Measurements from ENCODE around the gene DTWD1. TPM values are rescaled to one million over a fixed set of nuclear protein-coding genes. Genes with fewer than 3 reads are reported as not detected.
A peak's percentile ranks its signal among the peaks of the same experiment; 100 is the strongest.
"Not testable (repeated sequence)": the region's sequence is repeated elsewhere in the genome, so short reads cannot be mapped to it uniquely, and the experiment has no call there.

Gene DTWD1, protein sequence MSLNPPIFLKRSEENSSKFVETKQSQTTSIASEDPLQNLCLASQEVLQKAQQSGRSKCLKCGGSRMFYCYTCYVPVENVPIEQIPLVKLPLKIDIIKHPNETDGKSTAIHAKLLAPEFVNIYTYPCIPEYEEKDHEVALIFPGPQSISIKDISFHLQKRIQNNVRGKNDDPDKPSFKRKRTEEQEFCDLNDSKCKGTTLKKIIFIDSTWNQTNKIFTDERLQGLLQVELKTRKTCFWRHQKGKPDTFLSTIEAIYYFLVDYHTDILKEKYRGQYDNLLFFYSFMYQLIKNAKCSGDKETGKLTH
- polyA plus RNA-seq = 10 to 100 TPM in 2 of 4 donors, 1 to 10 TPM in 2; 5.8 to 18.8 (median 11.0) TPM
- long read RNA-seq, donor 1 = 0 reads
- long read RNA-seq, donor 2, partial matches to known transcripts = 0 of 2 reads
- long read RNA-seq, donor 2, other reads (novel, unspliced or antisense) = 0 of 2 reads
- long read RNA-seq, donor 3, transcript DTWD1-202 (5 exons, 1,584 nt) = major isoform, 5 of 5 reads
- long read RNA-seq, donor 3, partial matches to known transcripts = 0 of 5 reads
- long read RNA-seq, donor 3, other reads (novel, unspliced or antisense) = 0 of 5 reads
- long read RNA-seq, donor 4 = 0 reads
- long read RNA-seq, donor 5, partial matches to known transcripts = 0 of 3 reads
- long read RNA-seq, donor 5, other reads (novel, unspliced or antisense) = 0 of 3 reads
- long read RNA-seq, donor 6, partial matches to known transcripts = 0 of 4 reads
- long read RNA-seq, donor 6, other reads (novel, unspliced or antisense) = 0 of 4 reads
- long read RNA-seq, donor 7, partial matches to known transcripts = 0 of 3 reads
- long read RNA-seq, donor 7, other reads (novel, unspliced or antisense) = 0 of 3 reads
- long read RNA-seq, donor 8, partial matches to known transcripts = 0 of 3 reads
- long read RNA-seq, donor 8, other reads (novel, unspliced or antisense) = 0 of 3 reads
- long read RNA-seq, donor 9, partial matches to known transcripts = 0 of 1 reads
- long read RNA-seq, donor 9, other reads (novel, unspliced or antisense) = 0 of 1 reads
- long read RNA-seq, donor 10, full-length matches to known transcripts = 15 of 15 reads
- long read RNA-seq, donor 10, partial matches to known transcripts = 0 of 15 reads
- long read RNA-seq, donor 10, other reads (novel, unspliced or antisense) = 0 of 15 reads

DNA sequence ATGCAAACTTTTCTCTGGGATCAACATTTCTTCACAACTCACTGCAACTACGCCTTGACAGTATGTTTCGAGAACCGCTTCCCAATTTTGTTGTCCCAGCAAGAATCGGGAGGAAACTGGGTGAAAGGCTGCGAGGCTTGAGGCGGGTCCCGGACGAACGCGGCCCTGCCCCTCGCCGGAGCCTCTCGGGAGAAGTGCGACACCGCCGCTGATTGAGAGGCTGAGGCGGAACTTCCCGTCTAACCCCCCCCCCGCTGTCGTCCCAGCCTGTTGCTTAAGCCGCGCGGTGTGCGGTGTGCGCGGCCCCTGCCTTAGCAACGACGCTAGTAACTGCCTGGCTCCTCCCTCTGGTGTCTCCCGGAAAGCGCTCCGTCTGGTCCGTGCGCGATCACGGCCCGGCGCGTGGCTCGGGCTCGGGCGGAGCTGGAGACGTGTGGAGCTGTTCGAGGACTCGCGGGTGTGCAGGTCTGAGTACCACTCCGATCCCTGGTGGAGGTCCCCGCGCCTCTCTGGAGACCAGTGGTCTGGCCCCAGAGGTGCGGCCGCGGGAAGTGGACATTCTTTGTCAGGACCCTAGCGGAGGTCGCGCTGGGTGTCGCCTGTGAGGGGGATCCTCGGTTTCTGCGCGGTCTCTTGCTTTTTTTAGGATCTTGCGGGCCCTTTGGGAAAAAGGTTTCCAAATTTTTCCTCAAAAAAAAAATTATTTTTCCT is at the start of gene DTWD1, which contains the start of gene FAM227B:
TSS of gene DTWD1 (plus strand) at position 391 of the 711 bp plus-strand sequence. CDS start 4,120 bp downstream, outside the sequence.
TSS of gene FAM227B (minus strand) at position 161 of the 711 bp plus-strand sequence. CDS start 5,647 bp downstream, outside the sequence.
- Histone ChIP-seq H3K4me3 (ENCODE audit: low read depth in 1 of 3, low read length in 3 of 3) (peak within 1 kb of the TSS; percentile 57 to 89 (median 83)), H3K27ac (ENCODE audit: low read depth in 1 of 3, low read length in 2 of 3) (peak within 1 kb of the TSS; percentile 94 to 99 (median 95)), H3K9me3 (ENCODE audit: control insufficient read depth in 2 of 2, insufficient read depth in 1 of 2, low read depth in 1 of 2, low read length in 1 of 2) (peaks cover 0 to 5% of the 10 kb centered on the region in 2 donors), H3K27me3 (ENCODE audit: control insufficient read depth in 3 of 3, insufficient read depth in 3 of 3, low read length in 3 of 3) (no peaks in the 10 kb centered on the region), H3K36me3 (ENCODE audit: control insufficient read depth in 3 of 3, insufficient read depth in 2 of 3, low read depth in 1 of 3, low read length in 3 of 3) (peaks cover 0 to 4% (median 4%) of the 10 kb centered on the region in 3 donors), H3K4me1 (ENCODE audit: control insufficient read depth in 3 of 3, insufficient read depth in 2 of 3, low read depth in 1 of 3, low read length in 2 of 3) (peaks cover 0 to 10% (median 0%) of the 10 kb centered on the region in 3 donors)
- DNase-seq = peak; percentile 97 to 98
- 0% methylated on average over 54 to 59 of the region's 59 CpGs for WGBS, 3 donors
- FAIRE-seq = no peak

DNA sequence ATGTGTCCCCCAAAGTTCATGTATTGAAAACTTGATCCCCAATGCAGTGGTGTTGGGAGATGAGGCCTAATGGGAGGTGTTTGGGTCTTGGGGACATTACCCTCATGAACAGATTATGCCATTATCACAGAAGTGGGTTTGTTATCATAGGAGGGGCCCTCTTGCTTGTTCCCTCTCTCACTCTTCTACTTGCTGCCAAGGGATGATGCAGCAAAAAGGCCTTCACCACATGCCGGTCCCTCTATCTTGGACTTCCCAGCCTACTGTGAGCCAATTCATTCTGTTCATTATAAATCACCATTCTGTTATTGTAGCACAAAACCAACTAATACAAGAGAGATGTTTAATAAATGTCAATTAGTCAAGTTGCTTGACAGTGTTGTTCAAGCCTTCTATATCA is 47.4 kb upstream of the DTWD1 start:
- no peak for DNase-seq
- H3K27ac ChIP-seq (ENCODE audit: low read depth in 1 of 3, low read length in 2 of 3) = no peak overlapping the region
- H3K36me3 ChIP-seq (ENCODE audit: control insufficient read depth in 3 of 3, insufficient read depth in 2 of 3, low read depth in 1 of 3, low read length in 3 of 3) = no peaks in the 10 kb centered on the region
- H3K27me3 ChIP-seq (ENCODE audit: control insufficient read depth in 3 of 3, insufficient read depth in 3 of 3, low read length in 3 of 3) = no peaks in the 10 kb centered on the region
- no peak overlapping the region for H3K4me3 ChIP-seq (ENCODE audit: low read depth in 1 of 3, low read length in 3 of 3)
- H3K4me1 ChIP-seq (ENCODE audit: control insufficient read depth in 3 of 3, insufficient read depth in 2 of 3, low read depth in 1 of 3, low read length in 2 of 3) = no peaks in the 10 kb centered on the region
- FAIRE-seq = no peak
- 87 to 100% (median 91%) methylated on average over 1 of the region's 1 CpG for WGBS, 3 donors
- H3K9me3 ChIP-seq (ENCODE audit: control insufficient read depth in 2 of 2, insufficient read depth in 1 of 2, low read depth in 1 of 2, low read length in 1 of 2) = no peaks in the 10 kb centered on the region

DNA sequence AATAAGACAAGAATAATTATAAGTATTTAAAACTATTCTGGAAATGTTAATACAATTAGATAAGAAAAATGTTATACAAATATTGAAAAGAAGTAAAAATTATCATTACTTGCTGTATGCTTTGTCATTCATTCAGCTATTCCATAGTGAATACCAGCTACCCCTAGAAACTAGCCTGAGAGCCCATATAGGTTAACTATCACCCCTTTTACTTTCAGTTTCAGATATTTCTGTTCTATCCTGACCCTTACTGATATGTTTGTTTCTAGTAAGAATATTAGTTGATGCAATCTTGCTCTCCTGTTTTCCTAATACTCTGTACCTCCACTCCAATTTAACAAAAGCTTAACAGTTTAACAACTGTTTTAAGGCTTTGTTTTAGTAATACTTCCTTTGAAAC is 31.8 kb upstream of the DTWD1 start:
- Histone ChIP-seq H3K27ac (ENCODE audit: low read depth in 1 of 3, low read length in 2 of 3) (no peak overlapping the region), H3K27me3 (ENCODE audit: control insufficient read depth in 3 of 3, insufficient read depth in 3 of 3, low read length in 3 of 3) (no peaks in the 10 kb centered on the region), H3K4me3 (ENCODE audit: low read depth in 1 of 3, low read length in 3 of 3) (no peak overlapping the region), H3K9me3 (ENCODE audit: control insufficient read depth in 2 of 2, insufficient read depth in 1 of 2, low read depth in 1 of 2, low read length in 1 of 2) (peaks cover 0 to 6% of the 10 kb centered on the region in 2 donors), H3K36me3 (ENCODE audit: control insufficient read depth in 3 of 3, insufficient read depth in 2 of 3, low read depth in 1 of 3, low read length in 3 of 3) (no peaks in the 10 kb centered on the region), H3K4me1 (ENCODE audit: control insufficient read depth in 3 of 3, insufficient read depth in 2 of 3, low read depth in 1 of 3, low read length in 2 of 3) (no peaks in the 10 kb centered on the region)
- DNase-seq (no peak), FAIRE-seq (no peak)

DNA sequence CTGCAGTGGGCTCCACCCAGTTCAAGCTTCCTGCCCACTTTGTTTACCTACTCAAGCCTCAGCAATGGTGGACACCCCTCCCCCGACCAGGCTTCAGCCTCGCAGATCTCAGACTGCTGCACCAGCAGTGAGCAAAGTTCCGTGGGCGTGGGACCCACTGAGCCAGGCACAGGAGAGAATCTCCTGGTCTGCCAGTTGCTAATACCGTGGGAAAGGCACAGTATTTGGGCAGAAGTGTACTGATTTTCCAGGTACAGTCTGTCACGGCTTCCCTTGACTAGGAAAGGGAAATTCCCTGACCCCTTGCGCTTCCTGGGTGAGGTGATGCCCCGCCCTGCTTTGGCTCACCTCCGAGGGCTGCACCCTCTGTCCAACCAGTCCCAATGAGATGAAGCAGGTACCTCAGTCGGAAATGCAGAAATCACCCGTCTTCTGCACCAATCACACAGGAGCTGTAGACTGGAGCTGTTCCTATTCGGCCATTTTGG is 28.0 kb upstream of the DTWD1 start:
- DNase-seq = not testable (repeated sequence)

DNA sequence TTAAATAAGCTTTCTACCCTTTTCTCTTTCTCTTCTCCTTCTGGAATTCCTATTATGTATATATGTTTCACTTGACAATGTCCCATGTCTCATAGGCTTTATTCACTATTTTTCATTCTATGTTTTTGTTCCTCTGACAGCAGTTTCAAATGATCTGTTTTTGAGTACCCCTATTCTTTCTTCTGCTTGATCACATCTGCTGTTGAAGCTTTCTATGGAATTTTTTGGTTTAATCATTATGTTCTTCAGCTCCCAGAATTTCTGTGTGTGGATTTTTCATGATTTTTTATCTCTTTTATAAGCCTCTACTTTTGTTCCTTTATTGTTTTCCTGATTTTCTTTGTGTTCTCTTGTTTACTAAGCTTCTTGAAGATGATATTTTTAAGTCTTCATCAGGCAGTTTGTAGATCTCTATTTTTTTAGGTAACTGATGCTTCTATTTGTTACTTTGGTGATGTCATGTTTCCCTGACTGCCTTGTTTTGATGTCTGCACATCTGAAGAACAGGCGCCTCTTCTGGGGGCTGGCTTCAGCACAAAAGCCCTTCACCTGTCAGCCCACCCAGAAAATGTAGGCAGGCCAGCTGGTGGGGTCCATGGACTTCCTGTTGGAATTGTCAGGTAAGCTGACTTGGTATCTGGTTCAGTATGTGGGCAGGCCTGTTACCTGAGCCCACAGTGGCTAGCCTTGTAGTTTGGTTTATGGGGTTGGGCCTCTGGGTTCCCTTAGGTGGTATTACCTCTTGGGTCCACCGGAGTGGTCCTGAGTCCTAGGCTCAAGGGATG is 16.0 kb upstream of the DTWD1 start:
- Histone ChIP-seq H3K9me3 (ENCODE audit: control insufficient read depth in 2 of 2, insufficient read depth in 1 of 2, low read depth in 1 of 2, low read length in 1 of 2) (peaks cover 2 to 19% of the 10 kb centered on the region in 2 donors), H3K4me1 (ENCODE audit: control insufficient read depth in 3 of 3, insufficient read depth in 2 of 3, low read depth in 1 of 3, low read length in 2 of 3) (no peaks in the 10 kb centered on the region), H3K4me3 (ENCODE audit: low read depth in 1 of 3, low read length in 3 of 3) (no peak overlapping the region), H3K27me3 (ENCODE audit: control insufficient read depth in 3 of 3, insufficient read depth in 3 of 3, low read length in 3 of 3) (no peaks in the 10 kb centered on the region), H3K36me3 (ENCODE audit: control insufficient read depth in 3 of 3, insufficient read depth in 2 of 3, low read depth in 1 of 3, low read length in 3 of 3) (peaks cover 0 to 5% (median 2%) of the 10 kb centered on the region in 3 donors), H3K27ac (ENCODE audit: low read depth in 1 of 3, low read length in 2 of 3) (no peak overlapping the region)
- FAIRE-seq (no peak), DNase-seq (no peak)
- WGBS, 3 donors = 94 to 100% (median 96%) methylated on average over 2 of the region's 2 CpGs

More for the DNA sequence above, 28.0 kb upstream of the DTWD1 start:
- FAIRE-seq; H3K27me3 ChIP-seq (ENCODE audit: control insufficient read depth in 3 of 3, insufficient read depth in 3 of 3, low read length in 3 of 3); H3K27ac ChIP-seq (ENCODE audit: low read depth in 1 of 3, low read length in 2 of 3); H3K4me1 ChIP-seq (ENCODE audit: control insufficient read depth in 3 of 3, insufficient read depth in 2 of 3, low read depth in 1 of 3, low read length in 2 of 3); H3K36me3 ChIP-seq (ENCODE audit: control insufficient read depth in 3 of 3, insufficient read depth in 2 of 3, low read depth in 1 of 3, low read length in 3 of 3); H3K9me3 ChIP-seq (ENCODE audit: control insufficient read depth in 2 of 2, insufficient read depth in 1 of 2, low read depth in 1 of 2, low read length in 1 of 2); H3K4me3 ChIP-seq (ENCODE audit: low read depth in 1 of 3, low read length in 3 of 3): not testable (repeated sequence)
- WGBS, 3 donors = 77 to 86% (median 85%) methylated on average over 12 of the region's 12 CpGs

DNA sequence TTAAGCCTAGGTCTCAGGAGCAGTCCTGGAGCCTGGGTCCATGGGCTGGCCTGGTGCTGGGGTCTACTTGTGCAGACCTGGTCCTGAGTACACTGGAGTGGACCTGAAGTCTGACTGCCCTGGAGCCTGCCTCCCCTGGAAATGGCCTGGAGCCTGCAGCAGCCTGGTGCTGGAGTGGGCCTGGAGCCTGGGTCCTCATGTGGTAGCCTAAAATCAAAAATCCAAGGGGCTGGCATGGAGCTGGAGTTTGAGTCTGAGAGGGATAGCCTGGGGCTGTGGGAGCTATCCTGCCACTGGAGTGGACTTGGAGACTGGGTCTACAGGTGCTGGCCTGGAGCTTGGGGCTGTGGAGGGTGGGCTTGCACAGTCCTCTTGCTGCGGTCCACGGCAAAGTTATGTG is 15.3 kb upstream of the DTWD1 start:
- Histone ChIP-seq H3K27ac (ENCODE audit: low read depth in 1 of 3, low read length in 2 of 3) (no peak overlapping the region), H3K27me3 (ENCODE audit: control insufficient read depth in 3 of 3, insufficient read depth in 3 of 3, low read length in 3 of 3) (no peaks in the 10 kb centered on the region), H3K9me3 (ENCODE audit: control insufficient read depth in 2 of 2, insufficient read depth in 1 of 2, low read depth in 1 of 2, low read length in 1 of 2) (peaks cover 2 to 13% of the 10 kb centered on the region in 2 donors), H3K4me3 (ENCODE audit: low read depth in 1 of 3, low read length in 3 of 3) (no peak overlapping the region), H3K4me1 (ENCODE audit: control insufficient read depth in 3 of 3, insufficient read depth in 2 of 3, low read depth in 1 of 3, low read length in 2 of 3) (no peaks in the 10 kb centered on the region), H3K36me3 (ENCODE audit: control insufficient read depth in 3 of 3, insufficient read depth in 2 of 3, low read depth in 1 of 3, low read length in 3 of 3) (peaks cover 0 to 5% (median 2%) of the 10 kb centered on the region in 3 donors)
- 90 to 100% (median 100%) methylated on average over 2 of the region's 2 CpGs for WGBS, 3 donors
- FAIRE-seq (no peak), DNase-seq (no peak)

DNA sequence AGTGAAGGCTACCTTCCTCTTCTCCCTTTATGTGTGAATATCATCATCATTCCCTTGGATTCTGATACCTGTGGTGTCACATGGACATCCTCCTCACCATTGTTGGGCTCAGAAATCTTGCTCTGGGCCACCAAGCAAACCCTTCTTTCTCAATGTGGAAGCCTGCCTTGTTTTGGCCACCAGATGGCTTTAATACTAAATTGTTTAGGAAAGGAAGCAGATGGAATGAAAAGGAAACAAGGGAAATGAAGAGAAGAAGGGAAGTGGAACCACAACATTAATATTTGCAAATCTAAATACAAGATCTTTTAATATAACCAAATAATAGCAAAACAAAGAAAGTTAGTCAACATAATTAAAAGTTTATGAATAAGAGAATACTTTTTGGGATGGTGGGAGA is 14.3 kb upstream of the DTWD1 start:
- no peak overlapping the region for H3K4me3 ChIP-seq (ENCODE audit: low read depth in 1 of 3, low read length in 3 of 3)
- H3K27ac ChIP-seq (ENCODE audit: low read depth in 1 of 3, low read length in 2 of 3) = no peak overlapping the region
- DNase-seq (no peak), FAIRE-seq (no peak)
- peaks cover 2 to 10% of the 10 kb centered on the region in 2 donors for H3K9me3 ChIP-seq (ENCODE audit: control insufficient read depth in 2 of 2, insufficient read depth in 1 of 2, low read depth in 1 of 2, low read length in 1 of 2)
- H3K4me1 ChIP-seq (ENCODE audit: control insufficient read depth in 3 of 3, insufficient read depth in 2 of 3, low read depth in 1 of 3, low read length in 2 of 3) = no peaks in the 10 kb centered on the region
- peaks cover 0 to 5% (median 0%) of the 10 kb centered on the region in 3 donors for H3K36me3 ChIP-seq (ENCODE audit: control insufficient read depth in 3 of 3, insufficient read depth in 2 of 3, low read depth in 1 of 3, low read length in 3 of 3)
- no peaks in the 10 kb centered on the region for H3K27me3 ChIP-seq (ENCODE audit: control insufficient read depth in 3 of 3, insufficient read depth in 3 of 3, low read length in 3 of 3)
